B cell (primary cell): ENCODE measurements around the gene MMP11. TPM values are rescaled to one million over a fixed set of nuclear protein-coding genes. Genes with fewer than 3 reads are reported as not detected.

ENCODE experiments used
- ATAC-seq: fragments of 200-7000 bp; cut with Tn5 transposase; one replicate; pipeline ENCODE4 v1.10.0; 2021; ENCODE audit warnings: low read depth, mild to moderate bottlenecking, moderate number of reproducible peaks, moderate library complexity
- CTCF ChIA-PET: fragments of 350-600 bp; sonication (Branson Sonifier 250); formaldehyde crosslinking; loops from one replicate; lab custom pipeline; 2021; ENCODE audit warnings: antibody characterized with exemption, inconsistent platforms; lab: Charles Lee
- POLR2A ChIA-PET: fragments of 350-600 bp; sonication (Branson Sonifier 250); formaldehyde crosslinking; loops from one replicate; lab custom pipeline; 2021; ENCODE audit warnings: antibody characterized with exemption; lab: Charles Lee
- DNase-seq: peaks from one replicate; pipeline ENCODE4 v3.0.0; 2013
- H2AFZ ChIP-seq: 2 replicates; pipeline ENCODE4 v1.6.1; 2012; ENCODE audit warnings: mild to moderate bottlenecking, low read depth, low read length; ENCODE audit not compliant: insufficient read depth, poor library complexity, severe bottlenecking
- H3K27ac ChIP-seq, 2 donors: 1 replicate in 1 of 2; 2 replicates in 1 of 2; pipeline ENCODE4 v1.5.1; 2012 to 2013; ENCODE audit warnings: low read length in 2 of 2, mild to moderate bottlenecking in 2 of 2, moderate library complexity in 1 of 2
- H3K27me3 ChIP-seq, 4 experiments: fragments of 200-600 bp in 1 of 4; sonication (generic) in 1 of 4; replicated peaks in 1 of 4; 1 replicate in 2 of 4; 2 replicates in 2 of 4; pipeline versions ENCODE4 v1.6.1 to v1.7.0; 2013 to 2016; ENCODE audit warnings: low read length in 3 of 4, mild to moderate bottlenecking in 2 of 4, mixed read lengths in 1 of 4, moderate library complexity in 1 of 4; ENCODE audit not compliant: insufficient read depth in 4 of 4, control insufficient read depth in 3 of 4; ENCODE audit errors: control extremely low read depth in 1 of 4
- H3K36me3 ChIP-seq, 2 experiments: replicated peaks in 1 of 2; 1 replicate in 1 of 2; 2 replicates in 1 of 2; pipeline versions ENCODE4 v1.6.1 to v1.7.1; 2013; ENCODE audit warnings: low read length in 1 of 2; ENCODE audit not compliant: insufficient read depth in 2 of 2, control insufficient read depth in 1 of 2; ENCODE audit errors: control extremely low read depth in 1 of 2, extremely low read depth in 1 of 2
- H3K4me1 ChIP-seq, 2 donors: fragments of 200-600 bp in 1 of 2; sonication (generic) in 1 of 2; 1 replicate in 1 of 2; 2 replicates in 1 of 2; pipeline versions ENCODE4 v1.5.1 to v1.6.1; 2013 to 2017; ENCODE audit warnings: low read length in 2 of 2; ENCODE audit not compliant: control insufficient read depth in 2 of 2, insufficient read depth in 2 of 2
- H3K4me2 ChIP-seq: replicated peaks from 2 replicates; pipeline ENCODE3; 2012; ENCODE audit warnings: mild to moderate bottlenecking, low read depth, low read length; ENCODE audit not compliant: poor library complexity, severe bottlenecking
- H3K4me3 ChIP-seq, 5 experiments: fragments of 200-600 bp in 1 of 5; sonication (generic) in 1 of 5; 1 replicate in 3 of 5; 2 replicates in 2 of 5; pipeline versions ENCODE4 v1.5.1 to v1.7.0; 2011 to 2016; ENCODE audit warnings: low read length in 4 of 5, mild to moderate bottlenecking in 4 of 5, low read depth in 2 of 5, control low read depth in 1 of 5, moderate library complexity in 1 of 5; ENCODE audit not compliant: insufficient read depth in 1 of 5; ENCODE audit errors: control extremely low read depth in 1 of 5, extremely low read depth in 1 of 5
- H3K79me2 ChIP-seq: fragments of 200-600 bp; sonication (generic); one replicate; pipeline ENCODE4 v1.6.0; 2016; ENCODE audit warnings: low read length; ENCODE audit not compliant: control insufficient read depth, insufficient read depth
- H3K9ac ChIP-seq: fragments of 200-600 bp; sonication (generic); 2 replicates; pipeline ENCODE4 v1.6.1; 2017; ENCODE audit warnings: mild to moderate bottlenecking, low read length, moderate library complexity
- H3K9me3 ChIP-seq, 3 donors: one replicate each; pipeline versions ENCODE4 v1.6.1 to v1.7.1; 2013; ENCODE audit warnings: low read length in 2 of 3; ENCODE audit not compliant: control insufficient read depth in 2 of 3, insufficient read depth in 1 of 3; ENCODE audit errors: control extremely low read depth in 1 of 3
- H4K20me1 ChIP-seq: 2 replicates; pipeline ENCODE4 v1.6.0; 2012; ENCODE audit warnings: mild to moderate bottlenecking, low read length; ENCODE audit not compliant: insufficient read depth, control insufficient read depth, poor library complexity, severe bottlenecking
- H3K27ac Mint-ChIP-seq: one replicate; pipeline ENCODE4 v1.8.0; 2021; ENCODE audit warnings: mixed read lengths
- H3K27me3 Mint-ChIP-seq: one replicate; pipeline ENCODE4 v1.8.0; 2021; ENCODE audit warnings: mixed read lengths
- H3K4me1 Mint-ChIP-seq: one replicate; pipeline ENCODE4 v1.8.0; 2021; ENCODE audit warnings: mixed read lengths
- H3K4me3 Mint-ChIP-seq: one replicate; pipeline ENCODE4 v1.8.0; 2021; ENCODE audit warnings: mixed read lengths
- H3K9me3 Mint-ChIP-seq: one replicate; pipeline ENCODE4 v1.8.0; 2022; ENCODE audit warnings: mixed read lengths; ENCODE audit not compliant: insufficient read depth
- CTCF ChIP-seq: fragments of 200-600 bp; IDR thresholded peaks from one replicate; pipeline ENCODE4 v1.8.0; 2022; ENCODE audit warnings: antibody characterized with exemption, mild to moderate bottlenecking
- EZH2 ChIP-seq: IDR thresholded peaks from 2 replicates; pipeline ENCODE4 v1.6.1; 2012; ENCODE audit warnings: borderline replicate concordance, low read depth, mild to moderate bottlenecking, moderate library complexity, low read length; ENCODE audit not compliant: insufficient read depth, poor library complexity, severe bottlenecking
- WGBS: methylation state at CpG from one replicate; pipeline ENCODE4 v1.1.5; 2013; ENCODE audit warnings: missing lambda C conversion rate; ENCODE audit not compliant: insufficient coverage; 5-methylcytosine and 5-hydroxymethylcytosine counted together
- intact Hi-C: fragments of 100-400 bp; cut with micrococcal nuclease; formaldehyde crosslinking; loops from one replicate; pipeline ENCODE4 v1.10.0; 2022
- polyA plus RNA-seq: library from polyadenylated mRNA; depleted of rRNA; stranded (reverse); fragments of >200 nt; gene quantifications from 2 replicates; pipeline ENCODE4 v1.2.3, GENCODE V29; 2012
- total RNA-seq, 2 donors: library from RNA; stranded (reverse); fragments of 120-200 nt in 1 of 2; gene quantifications; 1 replicate in 1 of 2; 2 replicates in 1 of 2; pipeline versions ENCODE4 v1.2.3 to v1.2.4, GENCODE V29; 2013 to 2022

MMP11 gene
- total and polyA plus RNA-seq, 2 donors (not counting 1 experiment from before 2014, with no cell fraction given) = 11.6 to 19.0 TPM

DNA sequence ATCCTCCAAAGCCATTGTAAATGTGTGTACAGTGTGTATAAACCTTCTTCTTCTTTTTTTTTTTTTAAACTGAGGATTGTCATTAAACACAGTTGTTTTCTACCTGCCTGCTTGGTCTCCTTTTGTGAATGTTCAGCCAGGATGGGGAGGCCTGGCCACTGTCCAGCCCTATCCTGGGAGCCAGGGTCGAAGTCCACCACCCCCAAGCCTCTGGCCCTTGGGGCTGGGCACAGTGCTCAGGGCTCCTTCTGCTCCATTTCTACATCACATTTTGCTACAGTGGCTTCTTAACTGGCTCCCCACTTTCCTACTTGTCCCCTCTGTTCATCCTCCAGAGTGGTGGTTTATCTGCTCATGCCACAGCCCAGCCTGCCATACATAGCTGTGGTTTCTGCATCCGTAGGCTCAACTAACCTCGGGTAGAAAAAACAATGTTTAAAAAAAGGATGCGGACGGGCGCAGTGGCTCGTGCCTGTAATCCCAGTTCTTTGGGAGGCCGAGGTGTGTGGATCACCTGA is 11.6 kb downstream of the MMP11 start:
- Mint-ChIP-seq H3K4me3 (no peak overlapping the region), H3K27ac (peak overlapping the region; percentile 70), H3K27me3 (no peaks in the 10 kb centered on the region), H3K4me1 (peaks cover 25% of the 10 kb centered on the region), H3K9me3 (no peaks in the 10 kb centered on the region)
- Histone ChIP-seq H3K36me3 (peaks cover 0 to 10% of the 10 kb centered on the region in 2 experiments), H3K9ac (no peak overlapping the region), H3K79me2 (peaks cover 20% of the 10 kb centered on the region), H3K27me3 (no peaks in the 10 kb centered on the region), H3K4me1 (peaks cover 33 to 38% of the 10 kb centered on the region in 2 donors), H3K4me3 (no peak overlapping the region), H3K27ac (peak overlapping the region in 1 of 2 donors; percentile 27), H4K20me1 (peaks cover 18% of the 10 kb centered on the region), H2AFZ (no peak overlapping the region), H3K9me3 (no peaks in the 10 kb centered on the region), H3K4me2 (peak overlapping the region; percentile 26)
- ChIA-PET POLR2A (no interaction called here), CTCF (no interaction called here)
- intact Hi-C loops = loop anchor here (10.0 kb wide), 1 partner anchor 231 kb away; the partner anchor contains the start of gene CABIN1
- no peak for ATAC-seq
- TF ChIP-seq CTCF = no peak
- TF ChIP-seq EZH2 = no peak
- WGBS = 11% methylated on average over 4 of the region's 8 CpGs
- DNase-seq = no peak

DNA sequence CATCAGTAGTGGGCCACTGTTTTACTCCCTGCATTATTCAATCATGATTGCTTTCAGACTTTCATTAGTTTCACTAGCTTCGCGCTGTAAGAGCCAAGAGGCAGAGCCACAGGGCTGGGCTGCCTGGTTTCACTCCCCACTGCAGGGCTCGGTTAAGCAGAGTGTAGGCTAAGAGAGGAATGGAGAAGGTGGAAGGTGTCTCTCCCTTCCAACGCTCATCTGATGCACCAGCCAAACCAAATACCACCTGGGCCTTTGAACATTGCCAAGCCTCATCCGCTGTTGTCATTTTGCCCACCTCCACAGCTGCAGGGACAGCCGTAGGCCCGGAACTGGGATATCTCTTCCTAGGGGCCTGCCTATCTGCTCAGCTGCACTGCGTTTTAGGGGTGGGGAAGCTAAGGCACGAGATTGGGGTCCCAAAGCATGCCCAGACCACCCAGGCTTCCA is 13.6 kb downstream of the MMP11 start:
- H3K9ac ChIP-seq = peak overlapping the region; percentile 95
- whole genome bisulfite sequencing = 81% methylated on average over 6 of the region's 9 CpGs
- Mint-ChIP-seq H3K27me3 (no peaks in the 10 kb centered on the region), H3K4me3 (peak overlapping the region; percentile 95), H3K4me1 (peaks cover 36% of the 10 kb centered on the region), H3K9me3 (no peaks in the 10 kb centered on the region), H3K27ac (peak overlapping the region; percentile 91)
- peaks cover 0 to 3% of the 10 kb centered on the region in 2 experiments for H3K36me3 ChIP-seq
- intact Hi-C loops = loop anchor here (5.0 to 10.0 kb wide), 2 partner anchors 126 to 229 kb away; partner anchors contain the start of gene CABIN1
- no peak for ATAC-seq
- peak overlapping the region; percentile 81 for H2AFZ ChIP-seq
- TF ChIP-seq CTCF = no peak
- TF ChIP-seq EZH2 = no peak
- no peaks in the 10 kb centered on the region for H3K27me3 ChIP-seq
- no peaks in the 10 kb centered on the region for H3K9me3 ChIP-seq
- peak overlapping the region in 4 of 5 experiments; percentile 72 to 95 (median 89) for H3K4me3 ChIP-seq
- ChIA-PET POLR2A (interaction anchor here (0.7 to 2.9 kb wide), 6 partner anchors 9 to 126 kb away, joined by 3 to 29 read pairs (median 8); partner anchors contain the start of genes DERL3, VPREB3 and ZNF70), CTCF (interaction anchor here (3.2 kb wide), 1 partner anchor 63 kb away, joined by 20 read pairs; no protein-coding TSS in a partner anchor)
- peaks cover 40% of the 10 kb centered on the region for H3K79me2 ChIP-seq
- H3K27ac ChIP-seq = peak overlapping the region; percentile 94 to 98
- H3K4me1 ChIP-seq = peaks cover 48 to 57% of the 10 kb centered on the region in 2 donors
- H4K20me1 ChIP-seq = peaks cover 37% of the 10 kb centered on the region
- H3K4me2 ChIP-seq = peak overlapping the region; percentile 80
- DNase-seq = no peak
